A549 (cell line): ENCODE measurements around the gene ABI3. TPM values are rescaled to one million over a fixed set of nuclear protein-coding genes. Genes with fewer than 3 reads are reported as not detected.
A peak's percentile ranks its signal among the peaks of the same experiment; 100 is the strongest.

Experiments used
- ATAC-seq, 2 experiments: fragments of 200-7000 bp in 1 of 2; fragments of >200 bp in 1 of 2; cut with Nextera tagmentation in 1 of 2; cut with Tn5 transposase in 1 of 2; 3 replicates each; pipeline versions ENCODE4 v1.8.0 to v1.9.1; 2018 to 2020; ENCODE audit warnings: mild to moderate bottlenecking in 1 of 2, moderate library complexity in 1 of 2
- CTCF ChIA-PET: fragments of 300-600 bp; sonication (Branson Sonifier 250); formaldehyde crosslinking; extraction: SDS; loops from one replicate; lab custom pipeline; 2021; ENCODE audit warnings: antibody characterized with exemption, inconsistent platforms; lab: Yijun Ruan, JAX
- POLR2A ChIA-PET: fragments of 350-600 bp; formaldehyde crosslinking; extraction: SDS; loops from one replicate; lab custom pipeline; 2021; ENCODE audit warnings: antibody characterized with exemption, inconsistent platforms; lab: Yijun Ruan, JAX
- DNase-seq, 2 experiments: peaks; one replicate each; pipeline versions ENCODE4 v3.0.0 to v3.0.0-alpha.2; 2011 to 2016; ENCODE audit warnings: low read depth in 1 of 2, low spot score in 1 of 2
- FAIRE-seq: peaks from 2 replicates; lab custom pipeline; 2011; peaks lifted over from hg19 to GRCh38; lab: Jason Lieb, UNC
- H3K27ac ChIP-seq, 2 experiments: fragments of >200 bp; sonication (Bioruptor Twin); formaldehyde crosslinking; 3 replicates each; pipeline ENCODE4 v1.5.1; 2016 to 2017
- H3K4me1 ChIP-seq: fragments of >200 bp; sonication (Bioruptor Twin); formaldehyde crosslinking; 3 replicates; pipeline ENCODE4 v1.6.1; 2016
- H3K4me2 ChIP-seq: fragments of >200 bp; sonication (Bioruptor Twin); formaldehyde crosslinking; 3 replicates; pipeline ENCODE4 v1.6.1; 2016
- H3K4me3 ChIP-seq: fragments of >200 bp; sonication (Bioruptor Twin); formaldehyde crosslinking; 3 replicates; pipeline ENCODE4 v1.5.1; 2016
- H3K9me3 ChIP-seq: fragments of >200 bp; sonication (Bioruptor Twin); formaldehyde crosslinking; 3 replicates; pipeline ENCODE4 v1.6.1; 2016
- CBX8 ChIP-seq: fragments of 200-600 bp; sonication (generic); IDR thresholded peaks from 2 replicates; pipeline ENCODE4 v1.6.1; 2016
- ELK1 ChIP-seq: fragments of 150-350 bp; IDR thresholded peaks from 2 replicates; pipeline ENCODE4 v1.6.1; 2014; ENCODE audit warnings: low read depth, mild to moderate bottlenecking, low read length
- HDAC2 ChIP-seq: fragments of 200-600 bp; sonication (generic); IDR thresholded peaks from 2 replicates; pipeline ENCODE4 v1.6.1; 2016
- HEYL ChIP-seq: fragments of 250-450 bp; sonication (Bioruptor Pico); IDR thresholded peaks from 2 replicates; pipeline ENCODE4 v1.8.0; 2021; ENCODE audit warnings: mild to moderate bottlenecking, moderate library complexity
- HMGXB4 ChIP-seq: fragments of 250-450 bp; sonication (Bioruptor Pico); IDR thresholded peaks from 2 replicates; pipeline ENCODE4 v1.5.0; 2021; ENCODE audit warnings: mild to moderate bottlenecking, moderate library complexity, borderline replicate concordance
- HOXB13 ChIP-seq: fragments of 250-450 bp; sonication (Bioruptor Pico); IDR thresholded peaks from 2 replicates; pipeline ENCODE4 v1.5.0; 2020; ENCODE audit warnings: low read depth, mild to moderate bottlenecking, moderate library complexity
- HOXB5 ChIP-seq: fragments of 250-450 bp; sonication (Bioruptor Pico); IDR thresholded peaks from 2 replicates; pipeline ENCODE4 v1.5.0; 2020; ENCODE audit warnings: mild to moderate bottlenecking, moderate library complexity
- KDM1A ChIP-seq: fragments of 200-600 bp; sonication (generic); IDR thresholded peaks from 2 replicates; pipeline ENCODE4 v1.6.1; 2016; ENCODE audit warnings: low read depth, mild to moderate bottlenecking
- MAFK ChIP-seq: fragments of 450-650 bp; IDR thresholded peaks from 2 replicates; pipeline ENCODE4 v1.6.1; 2014; ENCODE audit not compliant: partially characterized antibody
- NFE2L2 ChIP-seq: fragments of 150-350 bp; conservative IDR thresholded peaks from 2 replicates; pipeline ENCODE4 v1.6.1; 2014; ENCODE audit warnings: low read length
- POLR2A ChIP-seq: IDR thresholded peaks from 2 replicates; pipeline ENCODE4 v1.6.1; 2012; ENCODE audit warnings: mild to moderate bottlenecking, low read length
- RCOR1 ChIP-seq: fragments of 150-350 bp; IDR thresholded peaks from 2 replicates; pipeline ENCODE4 v1.6.1; 2014; ENCODE audit warnings: antibody characterized with exemption, low read length, low read depth
- RFX5 ChIP-seq: fragments of 450-650 bp; IDR thresholded peaks from 2 replicates; pipeline ENCODE4 v1.7.1; 2014; ENCODE audit warnings: antibody characterized with exemption, mild to moderate bottlenecking, moderate library complexity
- SMC3 ChIP-seq: fragments of >200 bp; sonication (Bioruptor Twin); formaldehyde crosslinking; IDR thresholded peaks from 3 replicates; pipeline ENCODE4 v1.6.1; 2018; ENCODE audit warnings: inconsistent platforms
- TP53 ChIP-seq: fragments of 250-450 bp; sonication (Bioruptor Pico); IDR thresholded peaks from 2 replicates; pipeline ENCODE4 v1.5.0; 2021; ENCODE audit warnings: mild to moderate bottlenecking, moderate library complexity
- ZNF302 ChIP-seq: fragments of 250-450 bp; sonication (Bioruptor Pico); IDR thresholded peaks from 2 replicates; pipeline ENCODE4 v1.9.0; 2021; ENCODE audit warnings: inconsistent platforms, mild to moderate bottlenecking, moderate library complexity
- ZSCAN20 ChIP-seq: fragments of 250-450 bp; sonication (Bioruptor Pico); IDR thresholded peaks from 2 replicates; pipeline ENCODE4 v1.8.0; 2022; ENCODE audit warnings: mild to moderate bottlenecking, moderate library complexity
- WGBS: methylation state at CpG from one replicate; pipeline ENCODE4 v1.1.6; 2017; ENCODE audit errors: missing lambda C conversion rate; 5-methylcytosine and 5-hydroxymethylcytosine counted together
- polyA plus RNA-seq, 4 experiments: library from polyadenylated mRNA; depleted of rRNA in 3 of 4; stranded (reverse); fragments of >200 nt; fragmentation: RNase III in 1 of 4; extraction: RNeasy Plus Mini Kit Qiagen cat#74134 plus additional on column Dnase treatment in 1 of 4; gene quantifications; 2 replicates in 3 of 4; 3 replicates in 1 of 4; pipeline ENCODE4 v1.2.3, GENCODE V29; 2011 to 2017
- TF ChIP-seq, protein P1 (sequence below): IDR thresholded peaks from 2 replicates; pipeline ENCODE4 v1.6.1; 2012

ABI3 gene
- polyA plus RNA-seq, 2 of the 4 experiments (the other 2 are of a cell fraction) = not detected

DNA sequence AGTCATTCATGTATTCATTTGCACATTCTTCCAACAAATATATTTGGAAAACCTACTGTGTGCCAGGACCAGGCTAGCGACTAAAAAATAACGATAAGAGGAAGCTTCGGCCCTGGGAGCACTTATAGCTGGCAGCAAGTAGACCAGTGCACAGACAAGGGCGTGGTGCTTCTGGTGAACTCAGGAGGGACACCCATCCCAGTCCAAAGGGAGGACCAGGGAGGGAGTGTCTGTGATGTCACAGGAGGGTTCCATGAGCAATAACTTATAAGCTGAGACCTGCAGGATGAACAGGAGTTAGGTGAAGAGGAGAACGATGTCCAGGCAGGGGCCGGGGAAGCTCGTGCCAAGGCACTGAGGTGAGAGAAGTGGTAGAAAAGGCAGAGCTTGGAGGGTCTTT, 37.4 kb downstream of the ABI3 start (continued):
- TF ChIP-seq ELK1 (no peak), HEYL (no peak), ZSCAN20 (no peak)
- TF ChIP-seq, protein P1, sequence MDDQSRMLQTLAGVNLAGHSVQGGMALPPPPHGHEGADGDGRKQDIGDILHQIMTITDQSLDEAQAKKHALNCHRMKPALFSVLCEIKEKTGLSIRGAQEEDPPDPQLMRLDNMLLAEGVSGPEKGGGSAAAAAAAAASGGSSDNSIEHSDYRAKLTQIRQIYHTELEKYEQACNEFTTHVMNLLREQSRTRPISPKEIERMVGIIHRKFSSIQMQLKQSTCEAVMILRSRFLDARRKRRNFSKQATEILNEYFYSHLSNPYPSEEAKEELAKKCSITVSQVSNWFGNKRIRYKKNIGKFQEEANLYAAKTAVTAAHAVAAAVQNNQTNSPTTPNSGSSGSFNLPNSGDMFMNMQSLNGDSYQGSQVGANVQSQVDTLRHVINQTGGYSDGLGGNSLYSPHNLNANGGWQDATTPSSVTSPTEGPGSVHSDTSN = no peak

DNA sequence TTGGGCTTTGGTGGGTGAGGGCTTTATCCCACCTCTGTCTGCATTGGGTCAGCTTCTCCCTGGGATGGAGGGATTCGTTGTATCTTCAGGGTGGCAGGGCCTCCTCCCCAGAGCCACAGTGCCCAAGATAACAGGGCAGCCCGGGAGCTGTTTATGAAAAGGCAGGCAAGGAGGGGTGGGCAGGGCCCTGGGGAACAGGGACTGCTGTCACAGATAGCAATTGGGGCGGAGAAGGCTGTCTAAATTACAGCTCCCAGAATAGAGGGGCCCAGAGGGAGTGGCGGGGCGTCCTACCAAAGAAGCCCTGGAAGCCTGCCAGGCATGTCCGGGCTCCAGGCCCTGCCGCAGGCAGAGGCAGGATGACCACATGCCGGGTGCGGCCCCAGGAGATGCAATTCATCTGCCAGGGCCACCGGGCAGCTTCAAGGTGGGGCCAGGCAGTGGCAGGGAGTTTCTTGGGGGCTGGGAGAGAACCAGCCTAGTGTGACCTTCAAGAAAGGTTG, 38.8 kb downstream of the ABI3 start:
- ChIA-PET POLR2A (interaction anchor here (1.4 kb wide), 1 partner anchor 11 kb away, joined by 4 read pairs; no protein-coding TSS in a partner anchor), CTCF (interaction anchor here (1.1 to 2.5 kb wide), 6 partner anchors 9 to 47 kb away, joined by 3 to 11 read pairs (median 6); no protein-coding TSS in a partner anchor)
- no peaks in the 10 kb centered on the region for H3K9me3 ChIP-seq
- H3K4me2 ChIP-seq = peak overlapping the region; percentile 27; the same call in 1 of the 3 replicates
- TF ChIP-seq POLR2A (no peak), RFX5 (no peak), HOXB5 (CRISPR knock-in tag) (no peak), HMGXB4 (CRISPR knock-in tag) (no peak), SMC3 (no peak), HOXB13 (CRISPR knock-in tag) (no peak), HDAC2 (no peak), TP53 (CRISPR knock-in tag) (no peak)
- peak overlapping the region; percentile 14 to 26; a peak in 2 of 6 replicates for H3K27ac ChIP-seq
- ATAC-seq (peak; percentile 20 to 47; a peak in 5 of 6 replicates), FAIRE-seq (no peak), DNase-seq (no peak)
- WGBS = 34% methylated on average over 10 of the region's 10 CpGs
- peaks cover 20% of the 10 kb centered on the region for H3K4me1 ChIP-seq
- H3K4me3 ChIP-seq = no peak overlapping the region

DNA sequence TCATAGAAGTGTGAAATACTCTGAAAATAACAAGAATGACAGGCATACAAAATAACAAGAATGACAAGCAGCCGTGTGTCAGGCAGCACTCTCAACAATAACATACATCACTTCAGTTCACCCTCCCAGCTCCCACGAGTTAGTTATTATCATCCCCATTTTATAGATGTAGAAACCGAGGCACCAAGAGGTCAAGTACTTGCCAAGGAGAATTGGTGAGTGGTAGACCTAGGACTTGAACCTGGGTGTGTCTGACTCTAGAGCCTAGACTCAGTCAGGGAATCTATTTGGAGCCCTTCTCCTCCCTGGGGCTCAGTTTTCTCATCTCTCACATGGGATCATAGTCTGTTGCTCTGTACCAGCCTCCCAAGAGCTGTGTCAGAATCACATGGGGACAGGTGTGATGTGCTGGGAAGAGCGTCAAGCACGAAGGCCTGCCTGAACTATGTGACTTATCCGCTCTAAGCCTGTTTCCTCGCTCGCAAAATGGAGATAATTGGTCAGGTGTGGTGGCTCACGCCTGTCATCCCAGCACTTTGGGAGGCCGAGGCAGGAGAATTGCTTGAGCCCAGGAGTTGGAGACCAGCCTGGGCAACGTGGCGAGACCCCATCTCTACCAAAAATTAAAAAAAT, 39.5 kb downstream of the ABI3 start:
- DNase-seq = no peak
- 0 out of 2 replicates have a peak, but pooled peaks have one; percentile 47 for TF ChIP-seq RCOR1
- TF ChIP-seq SMC3 = no peak
- no peak for TF ChIP-seq CBX8
- TF ChIP-seq KDM1A = peak; percentile 57; the same call in 1 of the 2 replicates
- TF ChIP-seq, all 56 proteins: peak for 2
- 90% methylated on average over 12 of the region's 12 CpGs for WGBS
- no peaks in the 10 kb centered on the region for H3K9me3 ChIP-seq
- H3K4me3 ChIP-seq = no peak overlapping the region
- ATAC-seq (no peak), FAIRE-seq (no peak)
- H3K4me2 ChIP-seq = no peak overlapping the region
- H3K27ac ChIP-seq = no peak overlapping the region
- POLR2A ChIA-PET = no interaction called here
- peaks cover 20% of the 10 kb centered on the region for H3K4me1 ChIP-seq
- CTCF ChIA-PET = interaction anchor here (1.2 to 2.5 kb wide), 4 partner anchors 10 to 41 kb away, joined by 3 to 10 read pairs (median 6); no protein-coding TSS in a partner anchor

DNA sequence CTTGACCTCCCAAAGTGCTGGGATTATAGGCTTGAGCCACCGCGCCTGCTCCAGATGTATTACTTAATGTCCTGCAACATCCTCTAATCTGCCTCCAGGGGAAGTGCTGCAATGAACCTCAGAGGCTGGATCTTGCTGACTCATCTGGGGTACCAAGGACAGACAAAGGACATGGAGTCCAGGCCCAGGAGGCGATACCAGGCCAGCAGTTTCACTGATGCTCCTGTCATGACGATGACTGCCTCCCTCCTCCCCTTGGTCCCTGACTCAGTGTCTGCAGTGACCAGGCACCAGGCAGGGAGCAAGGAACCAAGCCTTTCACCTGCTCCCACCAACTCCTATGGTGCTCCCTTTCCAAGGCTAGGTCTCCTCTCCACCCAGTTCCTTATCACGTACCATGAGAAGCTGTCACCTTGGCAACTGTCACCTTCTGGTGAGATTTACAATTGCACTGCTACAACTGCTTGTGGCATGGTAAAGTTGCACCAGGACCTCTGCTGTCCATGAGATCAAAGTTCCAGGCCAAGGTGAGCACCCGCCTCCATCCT, 41.7 kb downstream of the ABI3 start:
- peaks cover 20% of the 10 kb centered on the region for H3K4me1 ChIP-seq
- 90% methylated on average over 6 of the region's 6 CpGs for WGBS
- TF ChIP-seq ZNF302 = no peak
- 0 out of 2 replicates have a peak, but pooled peaks have one; percentile 11 for TF ChIP-seq NFE2L2
- peak; percentile 74 for TF ChIP-seq MAFK
- TF ChIP-seq, all 56 proteins: peak for 2
- ChIA-PET CTCF (interaction anchor here (1.3 to 2.2 kb wide), 4 partner anchors 8 to 24 kb away, joined by 3 to 5 read pairs (median 4); no protein-coding TSS in a partner anchor), POLR2A (no interaction called here)
- Histone ChIP-seq H3K4me3 (no peak overlapping the region), H3K9me3 (no peaks in the 10 kb centered on the region), H3K4me2 (no peak overlapping the region; the same call in 2 of the 3 replicates), H3K27ac (peak overlapping the region; percentile 23 to 34; a peak in 2 of 6 replicates)
- ATAC-seq (peak; percentile 40 to 57), DNase-seq (peak in 1 of 2 experiments; percentile 59), FAIRE-seq (no peak)
